ENCODE results near the gene CDC5L. TPM values are rescaled to one million over a fixed set of nuclear protein-coding genes. Genes with fewer than 3 reads are reported as not detected.

Gene CDC5L
- total and polyA plus RNA-seq, 2 experiments from 2014 or later, result 27.0 to 32.5 TPM

- TF ChIP-seq REST (IDR thresholded peaks at IDR 0.05; ENCODE audit: unreplicated experiment) (no peak), ZNF331 (CRISPR knock-in tag; IDR thresholded peaks at IDR 0.05; ENCODE audit: low read depth) (no peak), EZH2 (IDR thresholded peaks at IDR 0.05; ENCODE audit: low read depth, unreplicated experiment) (no peak), STAT1 (IDR thresholded peaks at IDR 0.05; ENCODE audit: unreplicated experiment) (no peak), CREB1 (CRISPR knock-in tag; IDR thresholded peaks at IDR 0.05; ENCODE audit: low read depth) (no peak), ETS1 (IDR thresholded peaks at IDR 0.05) (no peak), NANOG (IDR thresholded peaks at IDR 0.05; ENCODE audit: borderline replicate concordance) (no peak), ZNF114 (CRISPR knock-in tag; IDR thresholded peaks at IDR 0.05) (no peak), POLR2AphosphoS5 (IDR thresholded peaks at IDR 0.05; ENCODE audit: low read depth) (no peak), EZH2phosphoT487 (IDR thresholded peaks at IDR 0.05; ENCODE audit: unreplicated experiment) (no peak), CTCF (conservative IDR thresholded peaks at IDR 0.05; ENCODE audit: low read depth in 2 of 2) (no peak), JUNB (IDR thresholded peaks at IDR 0.05; ENCODE audit: unreplicated experiment) (no peak)
Observed at GRCh38 chr6:44495036-44495901, 107.8 kb downstream of the CDC5L start (continued).

Data from GM23338 (cell line).